Measurements from ENCODE around the gene SEMA3A. TPM values are rescaled to one million over a fixed set of nuclear protein-coding genes. Genes with fewer than 3 reads are reported as not detected.

SEMA3A gene
- total RNA-seq, 1 experiment from 2014 or later = 20.2 TPM

DNA sequence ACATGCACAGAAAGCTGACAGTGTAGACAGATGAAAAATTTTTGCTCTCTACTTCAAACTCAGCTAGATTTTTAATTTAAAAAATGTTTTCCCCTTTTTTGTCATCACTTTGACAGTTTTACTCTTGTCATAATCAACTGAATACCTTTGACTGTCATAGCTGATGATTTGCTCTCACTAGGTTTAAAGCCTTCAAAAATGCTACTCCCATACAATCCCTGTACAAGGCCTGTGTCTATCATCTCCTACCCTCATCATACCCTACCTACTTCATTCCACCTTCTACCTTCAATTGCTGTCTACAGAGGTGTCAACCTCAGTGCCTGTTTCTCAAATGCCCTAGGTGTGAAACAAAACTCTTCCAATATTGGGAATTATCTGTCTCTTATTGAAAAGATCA is 230.3 kb downstream of the SEMA3A start:
- Mint-ChIP-seq H3K36me3 (ENCODE audit: insufficient read depth, unreplicated experiment) (peaks cover 7% of the 10 kb centered on the region), H3K4me3 (ENCODE audit: low read depth, unreplicated experiment) (no peak overlapping the region), H3K4me1 (ENCODE audit: low read depth, unreplicated experiment) (no peaks in the 10 kb centered on the region), H3K27me3 (ENCODE audit: unreplicated experiment) (no peaks in the 10 kb centered on the region), H3K9me3 (ENCODE audit: low read depth, unreplicated experiment) (no peaks in the 10 kb centered on the region), H3K27ac (ENCODE audit: unreplicated experiment) (no peak overlapping the region)
- no TSS peak for BruUV-seq (replicated peaks)
- intact Hi-C loops (cut with micrococcal nuclease; ENCODE audit: unreplicated experiment) = no loop called here
- CTCF ChIA-PET = no interaction called here
- no peak for DNase-seq
- TF ChIP-seq, protein P1, sequence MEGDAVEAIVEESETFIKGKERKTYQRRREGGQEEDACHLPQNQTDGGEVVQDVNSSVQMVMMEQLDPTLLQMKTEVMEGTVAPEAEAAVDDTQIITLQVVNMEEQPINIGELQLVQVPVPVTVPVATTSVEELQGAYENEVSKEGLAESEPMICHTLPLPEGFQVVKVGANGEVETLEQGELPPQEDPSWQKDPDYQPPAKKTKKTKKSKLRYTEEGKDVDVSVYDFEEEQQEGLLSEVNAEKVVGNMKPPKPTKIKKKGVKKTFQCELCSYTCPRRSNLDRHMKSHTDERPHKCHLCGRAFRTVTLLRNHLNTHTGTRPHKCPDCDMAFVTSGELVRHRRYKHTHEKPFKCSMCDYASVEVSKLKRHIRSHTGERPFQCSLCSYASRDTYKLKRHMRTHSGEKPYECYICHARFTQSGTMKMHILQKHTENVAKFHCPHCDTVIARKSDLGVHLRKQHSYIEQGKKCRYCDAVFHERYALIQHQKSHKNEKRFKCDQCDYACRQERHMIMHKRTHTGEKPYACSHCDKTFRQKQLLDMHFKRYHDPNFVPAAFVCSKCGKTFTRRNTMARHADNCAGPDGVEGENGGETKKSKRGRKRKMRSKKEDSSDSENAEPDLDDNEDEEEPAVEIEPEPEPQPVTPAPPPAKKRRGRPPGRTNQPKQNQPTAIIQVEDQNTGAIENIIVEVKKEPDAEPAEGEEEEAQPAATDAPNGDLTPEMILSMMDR (IDR thresholded peaks at IDR 0.05; ENCODE audit: unreplicated experiment) = no peak

DNA sequence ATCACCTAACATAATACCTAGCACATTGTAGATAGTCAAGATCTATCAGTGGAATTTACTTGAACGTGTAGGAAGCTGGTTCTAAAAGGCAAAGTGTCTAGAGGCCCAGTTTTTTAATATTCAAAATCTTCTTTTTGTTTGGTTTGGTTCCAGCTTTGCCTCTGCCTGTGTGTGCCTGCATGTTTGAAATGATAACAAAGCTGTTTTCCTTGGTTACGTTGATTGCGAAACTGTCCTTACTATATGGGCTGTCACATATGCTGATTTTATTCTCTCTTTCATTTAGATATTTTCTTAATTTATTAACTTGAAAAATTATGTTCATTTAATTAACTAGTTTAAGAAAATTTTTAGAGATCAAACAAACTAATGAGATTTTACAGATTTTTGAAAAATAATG is 237.3 kb downstream of the SEMA3A start:
- H3K36me3 Mint-ChIP-seq (ENCODE audit: insufficient read depth, unreplicated experiment) = no peaks in the 10 kb centered on the region
- H3K9me3 Mint-ChIP-seq (ENCODE audit: low read depth, unreplicated experiment) = no peaks in the 10 kb centered on the region
- BruUV-seq (replicated peaks) = no TSS peak
- DNase-seq = no peak
- no peak overlapping the region for H3K27ac Mint-ChIP-seq (ENCODE audit: unreplicated experiment)
- intact Hi-C loops (cut with micrococcal nuclease; ENCODE audit: unreplicated experiment) = no loop called here
- CTCF ChIA-PET = no interaction called here
- TF ChIP-seq, protein P1 (IDR thresholded peaks at IDR 0.05; ENCODE audit: unreplicated experiment) = no peak
- no peaks in the 10 kb centered on the region for H3K4me1 Mint-ChIP-seq (ENCODE audit: low read depth, unreplicated experiment)
- no peaks in the 10 kb centered on the region for H3K27me3 Mint-ChIP-seq (ENCODE audit: unreplicated experiment)
- no peak overlapping the region for H3K4me3 Mint-ChIP-seq (ENCODE audit: low read depth, unreplicated experiment)

DNA sequence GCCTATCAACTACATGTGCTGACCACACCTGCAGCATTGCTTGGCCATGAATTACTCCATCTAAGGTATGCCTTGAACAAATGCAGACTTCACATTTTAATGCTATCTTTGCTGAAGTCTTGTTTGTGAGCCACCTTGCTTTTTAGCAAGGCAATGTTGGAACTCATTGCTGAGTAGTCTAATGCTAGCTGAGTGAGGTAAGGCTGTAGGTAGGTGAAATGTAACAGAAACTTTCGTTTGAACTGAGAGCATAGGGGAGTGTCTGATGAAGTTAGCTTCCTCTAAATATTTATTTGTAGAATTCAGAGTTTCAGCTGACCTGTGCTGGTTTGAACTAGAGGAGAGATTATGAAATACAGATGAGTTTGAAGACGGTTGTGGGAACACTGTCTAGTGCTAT is 238.5 kb downstream of the SEMA3A start:
- no peak for DNase-seq
- intact Hi-C loops (cut with micrococcal nuclease; ENCODE audit: unreplicated experiment) = no loop called here
- no peak overlapping the region for H3K27ac Mint-ChIP-seq (ENCODE audit: unreplicated experiment)
- no peaks in the 10 kb centered on the region for H3K27me3 Mint-ChIP-seq (ENCODE audit: unreplicated experiment)
- CTCF ChIA-PET = no interaction called here
- TF ChIP-seq, protein P1 (IDR thresholded peaks at IDR 0.05; ENCODE audit: unreplicated experiment) = no peak
- no peak overlapping the region for H3K4me3 Mint-ChIP-seq (ENCODE audit: low read depth, unreplicated experiment)
- H3K9me3 Mint-ChIP-seq (ENCODE audit: low read depth, unreplicated experiment) = no peaks in the 10 kb centered on the region
- no TSS peak for BruUV-seq (replicated peaks)
- H3K36me3 Mint-ChIP-seq (ENCODE audit: insufficient read depth, unreplicated experiment) = no peaks in the 10 kb centered on the region
- H3K4me1 Mint-ChIP-seq (ENCODE audit: low read depth, unreplicated experiment) = no peaks in the 10 kb centered on the region

DNA sequence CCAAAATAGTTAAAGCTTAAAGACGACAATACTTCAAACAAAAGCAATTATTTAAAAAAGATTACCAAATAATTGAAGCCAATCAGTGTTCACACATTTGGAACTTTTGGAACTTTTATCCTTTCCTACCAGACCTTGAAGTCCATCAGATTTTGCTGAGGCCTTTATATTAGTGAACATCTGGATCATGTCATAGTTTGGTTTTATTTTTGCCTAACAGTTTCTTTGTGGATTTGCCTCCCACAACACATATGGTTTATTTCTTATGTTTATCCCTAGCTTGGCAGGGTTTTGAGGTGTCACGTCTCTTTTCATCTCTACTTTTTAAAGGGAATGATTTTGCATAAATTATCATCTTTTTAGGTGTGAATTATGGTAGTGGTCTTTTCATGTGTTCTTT is 242.4 kb downstream of the SEMA3A start:
- no peaks in the 10 kb centered on the region for H3K4me1 Mint-ChIP-seq (ENCODE audit: low read depth, unreplicated experiment)
- no peak overlapping the region for H3K27ac Mint-ChIP-seq (ENCODE audit: unreplicated experiment)
- no peaks in the 10 kb centered on the region for H3K9me3 Mint-ChIP-seq (ENCODE audit: low read depth, unreplicated experiment)
- no peak for DNase-seq
- H3K27me3 Mint-ChIP-seq (ENCODE audit: unreplicated experiment) = no peaks in the 10 kb centered on the region
- TF ChIP-seq, protein P1 (IDR thresholded peaks at IDR 0.05; ENCODE audit: unreplicated experiment) = no peak
- H3K4me3 Mint-ChIP-seq (ENCODE audit: low read depth, unreplicated experiment) = no peak overlapping the region
- H3K36me3 Mint-ChIP-seq (ENCODE audit: insufficient read depth, unreplicated experiment) = no peaks in the 10 kb centered on the region
- CTCF ChIA-PET = no interaction called here
- intact Hi-C loops (cut with micrococcal nuclease; ENCODE audit: unreplicated experiment) = no loop called here
- BruUV-seq (replicated peaks) = no TSS peak

DNA sequence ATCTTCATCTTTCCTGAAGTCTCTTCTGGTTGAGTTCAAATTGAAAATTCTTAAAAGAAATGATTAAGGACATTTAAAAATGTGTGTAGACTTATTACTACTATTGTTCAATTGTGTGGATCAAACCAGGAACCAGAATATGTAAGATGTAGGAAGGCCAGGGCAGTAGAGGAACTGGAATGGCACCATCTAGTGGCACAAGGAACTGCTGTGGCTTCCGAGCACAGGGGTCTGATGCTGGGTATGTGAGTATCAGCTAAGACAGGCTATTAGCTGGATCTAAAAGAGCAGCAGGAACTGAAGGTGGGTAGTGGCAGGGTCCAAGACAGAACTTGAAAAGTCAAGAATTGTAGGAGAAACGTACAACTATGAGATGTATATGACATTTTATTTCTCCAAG is 247.3 kb downstream of the SEMA3A start:
- no peak overlapping the region for H3K4me3 Mint-ChIP-seq (ENCODE audit: low read depth, unreplicated experiment)
- no TSS peak for BruUV-seq (replicated peaks)
- H3K9me3 Mint-ChIP-seq (ENCODE audit: low read depth, unreplicated experiment) = no peaks in the 10 kb centered on the region
- TF ChIP-seq, protein P1 (IDR thresholded peaks at IDR 0.05; ENCODE audit: unreplicated experiment) = peak; percentile 16
- no peak overlapping the region for H3K27ac Mint-ChIP-seq (ENCODE audit: unreplicated experiment)
- peak; percentile 4 for DNase-seq
- no peaks in the 10 kb centered on the region for H3K27me3 Mint-ChIP-seq (ENCODE audit: unreplicated experiment)
- intact Hi-C loops (cut with micrococcal nuclease; ENCODE audit: unreplicated experiment) = no loop called here
- H3K36me3 Mint-ChIP-seq (ENCODE audit: insufficient read depth, unreplicated experiment) = no peaks in the 10 kb centered on the region
- CTCF ChIA-PET = no interaction called here
- no peaks in the 10 kb centered on the region for H3K4me1 Mint-ChIP-seq (ENCODE audit: low read depth, unreplicated experiment)

Measured in Calu3 (cell line).